Small intestine (tissue), 7 donors: ENCODE results near the gene CFAP100. TPM values are rescaled to one million over a fixed set of nuclear protein-coding genes. Genes with fewer than 3 reads are reported as not detected.

Experiments
- DNase-seq, 2 donors: peaks; one replicate each; pipeline versions ENCODE4 v3.0.0 to v3.0.0-alpha.2; 2013
- FAIRE-seq: peaks from 2 replicates; lab custom pipeline; 2012; peaks lifted over from hg19 to GRCh38; lab: Jason Lieb, UNC
- H3K27ac ChIP-seq, 3 donors: one replicate each; pipeline ENCODE4 v1.5.1; 2013; ENCODE audit warnings: low read length in 2 of 3, mild to moderate bottlenecking in 2 of 3, control low read depth in 1 of 3, inconsistent platforms in 1 of 3, low read depth in 1 of 3, moderate library complexity in 1 of 3
- H3K27me3 ChIP-seq, 3 donors: one replicate each; pipeline ENCODE4 v1.6.1; 2013; ENCODE audit warnings: low read length in 3 of 3, inconsistent platforms in 1 of 3; ENCODE audit not compliant: control insufficient read depth in 3 of 3, insufficient read depth in 3 of 3
- H3K36me3 ChIP-seq, 3 donors: one replicate each; pipeline ENCODE4 v1.6.1; 2013; ENCODE audit warnings: low read length in 3 of 3, inconsistent platforms in 1 of 3, low read depth in 1 of 3, mild to moderate bottlenecking in 1 of 3, moderate library complexity in 1 of 3; ENCODE audit not compliant: control insufficient read depth in 3 of 3, insufficient read depth in 2 of 3
- H3K4me1 ChIP-seq, 3 donors: one replicate each; pipeline ENCODE4 v1.6.1; 2013; ENCODE audit warnings: low read length in 2 of 3, inconsistent platforms in 1 of 3, low read depth in 1 of 3, mild to moderate bottlenecking in 1 of 3, moderate library complexity in 1 of 3; ENCODE audit not compliant: control insufficient read depth in 3 of 3, insufficient read depth in 2 of 3
- H3K4me3 ChIP-seq, 3 donors: one replicate each; pipeline ENCODE4 v1.5.1; 2013; ENCODE audit warnings: low read length in 3 of 3, control low read depth in 1 of 3, inconsistent platforms in 1 of 3, low read depth in 1 of 3, mild to moderate bottlenecking in 1 of 3, moderate library complexity in 1 of 3
- H3K9me3 ChIP-seq, 2 donors: one replicate each; pipeline ENCODE4 v1.6.1; 2013; ENCODE audit warnings: low read depth in 1 of 2, low read length in 1 of 2; ENCODE audit not compliant: control insufficient read depth in 2 of 2, insufficient read depth in 1 of 2
- WGBS, 3 donors: extraction: QIAGEN DNeasy Blood & Tissue Kit; methylation state at CpG; one replicate each; pipeline ENCODE4 v1.1.7; 2013; 5-methylcytosine and 5-hydroxymethylcytosine counted together
- polyA plus RNA-seq, 4 donors: library from polyadenylated mRNA; stranded (reverse) in 3 of 4; unstranded in 1 of 4; fragments of 200-250 nt in 3 of 4; fragments of 120-200 nt in 1 of 4; gene quantifications; one replicate each; pipeline versions ENCODE4 v1.2.1 to v1.2.3, GENCODE V29; 2013
- donor health status: healthy with polysubstance abuse.
- donor health status: control.
- donor health status: control.
- donor health status: Bipolar disorder and iron deficiency.
- donor health status: healthy.

CFAP100 gene
- polyA plus RNA-seq, 4 donors, result 0.53 TPM; not detected in 3

DNA sequence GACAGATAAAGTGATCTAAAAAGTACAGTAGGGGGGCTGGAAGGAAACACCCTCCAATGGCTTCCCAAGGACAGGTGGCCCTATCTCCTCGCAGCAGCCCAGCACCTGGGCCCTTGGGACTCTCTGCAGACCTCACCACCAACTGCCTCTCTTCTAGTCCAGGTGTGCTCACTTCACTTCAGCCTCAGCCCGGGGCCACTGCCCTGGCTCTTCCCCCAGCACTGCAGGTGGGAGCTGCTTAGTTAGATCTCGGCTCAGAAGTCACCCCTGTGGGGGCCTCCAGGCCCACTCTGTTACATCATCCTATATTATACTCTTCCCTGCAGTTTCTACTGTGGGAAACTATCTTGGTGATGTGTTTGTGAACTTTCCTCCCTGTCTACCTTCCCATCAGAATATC is 39.5 kb upstream of the CFAP100 start:
- Histone ChIP-seq H3K4me3 (peak overlapping the region in 1 of 3 donors; percentile 52), H3K36me3 (no peaks in the 10 kb centered on the region), H3K27me3 (peaks cover 0 to 34% (median 7%) of the 10 kb centered on the region in 3 donors), H3K27ac (peak overlapping the region in 1 of 3 donors; percentile 55), H3K4me1 (peaks cover 0 to 20% (median 0%) of the 10 kb centered on the region in 3 donors), H3K9me3 (peaks cover 0 to 6% of the 10 kb centered on the region in 2 donors)
- WGBS, 3 donors, result 34 to 60% (median 35%) methylated on average over 3 of the region's 3 CpGs
- DNase-seq, result no peak
- no peak for FAIRE-seq

DNA sequence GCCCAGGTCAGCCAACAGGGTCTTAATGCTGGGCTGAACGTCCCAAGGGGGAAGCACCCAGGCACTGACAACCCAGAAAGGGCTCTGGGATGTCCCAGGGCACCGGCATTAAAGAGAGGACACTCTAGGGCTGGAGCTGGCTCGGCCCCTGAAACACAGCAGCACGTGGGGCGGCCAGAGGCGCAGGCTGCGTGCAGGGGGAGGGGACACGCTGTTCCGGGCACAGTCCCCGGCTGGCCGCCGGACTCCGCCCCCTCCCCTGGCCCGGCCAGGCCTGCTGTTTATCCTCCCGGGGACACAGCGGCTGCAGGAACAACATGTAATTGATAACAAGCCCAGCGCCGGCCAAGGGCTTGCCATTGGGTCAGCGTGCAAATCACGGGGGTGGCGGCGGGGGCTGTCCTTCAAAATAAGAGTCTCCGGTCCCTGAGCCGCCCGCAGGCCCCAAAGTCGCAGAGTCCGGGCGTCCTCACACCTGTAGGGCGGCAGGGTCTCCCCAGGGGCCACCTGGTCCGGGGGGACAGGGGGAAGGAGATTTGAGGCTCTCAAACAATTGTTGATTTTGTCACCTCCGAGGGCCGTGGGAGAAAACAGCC is 38.8 kb upstream of the CFAP100 start:
- Histone ChIP-seq H3K27ac (peak overlapping the region in 2 of 3 donors; percentile 24 to 81), H3K27me3 (peaks cover 0 to 40% (median 7%) of the 10 kb centered on the region in 3 donors), H3K36me3 (no peaks in the 10 kb centered on the region), H3K4me1 (peaks cover 0 to 20% (median 0%) of the 10 kb centered on the region in 3 donors), H3K9me3 (peaks cover 0 to 6% of the 10 kb centered on the region in 2 donors), H3K4me3 (peak overlapping the region in 2 of 3 donors; percentile 52 to 64)
- no peak for FAIRE-seq
- DNase-seq, result peak; percentile 54 to 76
- 0 to 3% (median 3%) methylated on average over 24 to 32 of the region's 32 CpGs for WGBS, 3 donors

DNA sequence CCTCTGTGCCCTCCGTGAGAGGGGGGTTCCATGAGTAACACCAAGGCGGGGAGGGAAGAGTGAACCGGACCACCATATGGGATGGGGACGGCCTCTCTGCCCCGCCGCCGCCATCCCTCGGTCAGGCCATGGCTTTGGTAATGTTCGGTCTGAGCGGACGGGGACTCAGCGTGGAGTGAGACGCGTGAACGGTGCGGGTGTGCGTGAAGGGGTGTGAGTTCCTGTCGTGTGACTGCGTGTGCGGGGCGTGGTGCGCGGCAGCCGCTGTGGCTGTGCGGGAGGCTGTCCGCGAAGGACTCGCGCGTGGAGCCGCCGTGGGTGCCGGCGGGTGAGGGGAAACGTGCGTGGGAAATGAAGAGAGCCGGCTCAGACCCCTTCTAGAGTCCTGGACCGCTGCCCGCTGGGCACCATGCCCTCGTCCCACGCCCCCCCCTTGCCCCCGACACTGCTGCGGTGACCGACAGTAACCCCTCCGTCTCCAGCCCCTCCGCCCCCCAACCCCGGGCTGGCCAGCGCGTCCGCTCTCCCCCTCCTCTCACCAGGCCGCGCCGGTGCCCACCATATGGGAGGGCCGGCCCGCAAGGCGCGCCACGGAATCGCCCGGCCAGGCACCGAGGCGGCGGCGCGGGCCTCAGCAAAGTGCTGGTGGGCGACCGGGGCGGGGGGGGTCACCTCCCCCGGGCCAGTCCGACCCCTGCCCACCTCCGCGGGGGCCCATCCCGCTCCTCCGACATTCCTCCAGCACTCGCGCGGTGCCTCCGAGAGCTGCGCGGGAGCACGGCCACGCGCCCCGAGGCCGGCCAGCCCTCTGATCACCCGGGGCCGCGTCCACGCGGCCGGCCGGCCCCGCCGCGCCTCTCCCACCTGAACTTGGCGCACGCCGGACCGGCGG is 38.1 kb upstream of the CFAP100 start:
- Histone ChIP-seq H3K27me3 (peaks cover 0 to 46% (median 7%) of the 10 kb centered on the region in 3 donors), H3K27ac (peak overlapping the region in 2 of 3 donors; percentile 24 to 81), H3K4me3 (peak overlapping the region; percentile 52 to 73 (median 64)), H3K36me3 (no peaks in the 10 kb centered on the region), H3K4me1 (peaks cover 0 to 20% (median 0%) of the 10 kb centered on the region in 3 donors), H3K9me3 (peaks cover 0 to 6% of the 10 kb centered on the region in 2 donors)
- DNase-seq, result peak in 1 of 2 donors; percentile 6
- WGBS, 3 donors, result 1% methylated on average over 79 to 100 of the region's 100 CpGs
- FAIRE-seq, result no peak

DNA sequence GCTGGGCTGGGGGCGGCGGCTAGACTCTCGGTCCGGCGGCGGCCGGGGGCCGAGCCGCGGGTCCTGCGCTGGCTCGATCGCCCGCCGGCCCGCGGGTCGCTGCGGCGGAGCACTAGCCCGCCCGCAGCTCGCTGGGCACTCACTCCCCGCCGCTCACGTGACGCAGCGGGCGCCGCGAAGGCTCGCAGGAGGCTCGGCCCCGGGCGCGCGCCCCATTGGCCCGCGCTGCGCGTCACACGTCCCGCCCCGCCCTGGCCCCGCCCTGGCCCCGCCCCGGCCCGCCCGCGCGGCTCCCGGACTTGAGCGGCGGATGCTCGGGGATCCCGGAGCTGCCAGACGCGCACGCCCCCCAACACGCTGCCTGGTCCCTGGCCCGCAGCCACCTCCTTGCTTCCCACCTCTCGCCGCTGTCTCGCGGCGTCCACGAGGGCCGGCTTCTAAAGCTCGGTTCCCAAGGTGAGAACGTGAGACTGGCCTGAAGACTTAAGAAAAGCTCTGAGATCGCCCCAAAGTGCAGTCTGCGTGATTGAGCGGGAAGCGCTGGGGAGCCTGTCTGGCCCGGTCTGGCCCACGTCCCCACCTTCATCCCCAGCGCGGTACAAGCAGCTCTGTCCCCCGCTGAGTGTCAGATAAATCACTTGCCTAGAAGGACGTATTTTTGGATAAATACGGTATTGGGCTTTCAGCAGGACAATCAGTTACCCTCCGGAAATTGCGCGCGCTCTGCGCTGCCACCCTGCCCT is 37.2 kb upstream of the CFAP100 start, which contains the start of gene KLF15:
TSS of gene KLF15 (minus strand) at position 114 of the 743 bp plus-strand sequence. CDS start 4,486 bp downstream, outside the sequence.
- Histone ChIP-seq H3K4me1 (peaks cover 0 to 20% (median 0%) of the 10 kb centered on the region in 3 donors), H3K27me3 (peaks cover 0 to 50% (median 7%) of the 10 kb centered on the region in 3 donors), H3K27ac (peak within 1 kb of the TSS in 2 of 3 donors; percentile 24 to 81), H3K9me3 (peaks cover 0 to 6% of the 10 kb centered on the region in 2 donors), H3K36me3 (no peaks in the 10 kb centered on the region), H3K4me3 (peak within 1 kb of the TSS; percentile 52 to 73 (median 64))
- DNase-seq, result peak; percentile 81 to 91
- WGBS, 3 donors, result 0 to 1% (median 1%) methylated on average over 39 to 86 of the region's 86 CpGs
- no peak for FAIRE-seq

DNA sequence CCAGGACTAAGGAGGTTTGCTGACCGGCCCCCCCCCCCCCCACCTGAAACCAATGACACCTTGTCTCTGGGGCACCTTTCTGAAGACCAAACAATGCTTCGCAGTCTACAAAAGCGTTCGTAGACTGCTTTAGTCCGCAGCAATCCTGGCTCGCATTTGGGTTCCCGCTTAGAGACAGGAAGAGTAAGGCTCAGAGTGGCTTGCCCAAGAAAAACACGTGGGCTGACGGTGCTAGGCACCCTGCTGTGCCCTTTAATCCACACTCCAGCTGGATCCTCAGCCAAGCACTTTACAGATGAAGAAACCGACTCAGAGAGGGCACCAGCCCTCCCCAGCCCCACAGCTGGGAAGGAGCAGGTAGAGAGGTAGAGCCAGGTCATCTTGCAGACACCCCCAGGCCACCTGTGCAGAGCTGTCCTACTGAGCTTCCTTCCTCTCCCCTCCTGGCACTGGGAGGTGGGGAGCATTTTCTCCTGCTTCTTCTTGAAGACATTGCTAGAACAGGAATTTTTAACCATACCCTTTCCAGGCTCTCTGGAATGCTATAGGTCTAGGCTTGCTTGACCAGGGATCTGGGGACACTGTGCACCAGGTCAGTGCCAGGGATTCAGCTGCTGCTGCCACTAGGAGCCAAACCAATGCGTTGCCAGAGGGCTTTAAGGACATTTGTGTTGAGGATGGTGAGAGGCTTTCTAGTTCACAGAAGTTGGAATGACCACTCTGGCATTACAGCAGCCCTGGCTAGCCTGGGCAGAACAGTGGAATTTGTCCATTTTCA is 36.5 kb upstream of the CFAP100 start:
- 9 to 17% (median 10%) methylated on average over 11 of the region's 11 CpGs for WGBS, 3 donors
- no peak for FAIRE-seq
- peak overlapping the region in 1 of 3 donors; percentile 64 for H3K4me3 ChIP-seq
- DNase-seq, result no peak
- peaks cover 0 to 50% (median 7%) of the 10 kb centered on the region in 3 donors for H3K27me3 ChIP-seq
- H3K27ac ChIP-seq, result no peak overlapping the region
- H3K36me3 ChIP-seq, result no peaks in the 10 kb centered on the region
- peaks cover 0 to 6% of the 10 kb centered on the region in 2 donors for H3K9me3 ChIP-seq
- H3K4me1 ChIP-seq, result peaks cover 0 to 20% (median 0%) of the 10 kb centered on the region in 3 donors

DNA sequence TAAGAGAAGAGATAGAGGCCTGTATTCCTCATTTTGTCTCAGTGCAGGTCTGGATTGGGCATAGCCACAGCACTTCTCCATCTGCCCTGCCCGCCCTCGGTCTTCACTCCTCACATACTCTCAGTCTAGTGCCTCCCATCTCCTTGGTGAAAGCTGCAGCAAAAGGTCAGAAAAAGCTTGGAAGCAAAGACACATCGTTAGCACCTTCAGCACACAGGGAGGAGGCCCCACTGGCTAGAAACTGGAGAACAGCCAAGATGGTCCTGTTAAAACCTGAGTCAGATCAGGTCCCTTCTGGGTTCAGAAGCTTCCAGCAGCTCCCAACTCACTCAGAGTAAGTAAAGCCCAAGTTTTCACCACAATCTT is 35.9 kb upstream of the CFAP100 start:
- 72 to 76% (median 73%) methylated on average over 3 of the region's 3 CpGs for WGBS, 3 donors
- H3K27me3 ChIP-seq, result peaks cover 0 to 53% (median 7%) of the 10 kb centered on the region in 3 donors
- H3K4me3 ChIP-seq, result no peak overlapping the region
- DNase-seq (no peak), FAIRE-seq (no peak)
- H3K27ac ChIP-seq, result no peak overlapping the region
- peaks cover 0 to 6% of the 10 kb centered on the region in 2 donors for H3K9me3 ChIP-seq
- H3K36me3 ChIP-seq, result no peaks in the 10 kb centered on the region
- peaks cover 0 to 20% (median 0%) of the 10 kb centered on the region in 3 donors for H3K4me1 ChIP-seq

DNA sequence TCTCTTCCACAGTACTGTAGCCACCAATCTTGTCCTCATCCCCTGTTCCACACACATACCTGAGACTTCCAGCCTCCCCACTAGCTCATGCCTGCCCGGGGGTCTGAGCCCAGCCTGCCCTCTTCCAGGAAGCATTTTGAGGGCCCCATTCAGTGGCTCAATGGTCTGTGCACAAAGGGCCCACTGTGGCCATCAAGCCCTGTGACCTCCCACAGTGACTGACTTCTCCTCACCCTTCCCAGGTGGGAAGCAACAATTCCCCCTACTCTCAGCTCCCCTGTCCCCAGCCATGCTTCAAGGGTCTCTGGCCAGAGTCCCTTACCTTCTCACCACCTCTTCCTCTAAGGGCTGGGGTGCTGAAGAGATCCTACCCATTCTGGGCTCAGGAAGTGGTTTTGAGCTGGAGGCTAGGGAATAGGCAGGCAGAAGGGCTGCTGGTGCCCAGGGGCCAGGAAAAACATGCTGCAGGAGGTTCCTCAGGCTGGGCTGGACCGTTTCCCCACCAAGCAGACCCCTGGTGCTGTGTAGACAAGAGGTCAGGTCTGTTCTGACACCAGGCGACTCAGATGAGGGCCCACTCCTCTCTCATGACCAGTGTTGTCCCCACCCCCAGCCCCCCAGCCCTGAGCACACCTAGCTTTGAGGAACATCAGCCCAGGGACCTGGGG is 34.5 kb upstream of the CFAP100 start:
- Histone ChIP-seq H3K4me3 (no peak overlapping the region), H3K9me3 (peaks cover 0 to 6% of the 10 kb centered on the region in 2 donors), H3K27me3 (peaks cover 0 to 53% (median 7%) of the 10 kb centered on the region in 3 donors), H3K36me3 (no peaks in the 10 kb centered on the region), H3K4me1 (peaks cover 0 to 20% (median 0%) of the 10 kb centered on the region in 3 donors), H3K27ac (no peak overlapping the region)
- DNase-seq (no peak), FAIRE-seq (no peak)
- WGBS, 3 donors, result 71 to 77% (median 72%) methylated on average over 3 of the region's 3 CpGs
